Dendritic cell treated with granulocyte-macrophage colony-stimulating factor and Interleukin-4, amounts not matched to agents 40 ng/mL and 50 ng/mL, for 4 days (primary cell): ENCODE results near the gene CNTN5.

Experiments
- H3K27ac Mint-ChIP-seq: one replicate; pipeline ENCODE4 v1.8.0; 2022; ENCODE audit warnings: mild to moderate bottlenecking, mixed read lengths
- H3K27me3 Mint-ChIP-seq: one replicate; pipeline ENCODE4 v1.8.0; 2022; ENCODE audit warnings: mild to moderate bottlenecking, mixed read lengths
- H3K36me3 Mint-ChIP-seq: one replicate; pipeline ENCODE4 v1.8.0; 2022; ENCODE audit warnings: low read depth, mixed read lengths
- H3K4me1 Mint-ChIP-seq: one replicate; pipeline ENCODE4 v1.8.0; 2022; ENCODE audit warnings: low read depth, mixed read lengths
- H3K4me3 Mint-ChIP-seq: one replicate; pipeline ENCODE4 v1.8.0; 2022; ENCODE audit warnings: mild to moderate bottlenecking, moderate library complexity, mixed read lengths
- H3K9me3 Mint-ChIP-seq: one replicate; pipeline ENCODE4 v1.8.0; 2022; ENCODE audit warnings: mixed read lengths
- intact Hi-C: fragments of 100-400 bp; cut with micrococcal nuclease; formaldehyde crosslinking; loops from one replicate; pipeline ENCODE4 v1.15.0; 2022

CNTN5 gene

GRCh38 chr11:99932684-99933083, 911.9 kb downstream of the CNTN5 start:
- H3K9me3 Mint-ChIP-seq, result peaks cover 30% of the 10 kb centered on the region
- no peaks in the 10 kb centered on the region for H3K27me3 Mint-ChIP-seq
- H3K36me3 Mint-ChIP-seq, result no peaks in the 10 kb centered on the region
- intact Hi-C loops, result no loop called here
- H3K4me3 Mint-ChIP-seq, result no peak overlapping the region
- H3K27ac Mint-ChIP-seq, result no peak overlapping the region
- no peaks in the 10 kb centered on the region for H3K4me1 Mint-ChIP-seq

DNA sequence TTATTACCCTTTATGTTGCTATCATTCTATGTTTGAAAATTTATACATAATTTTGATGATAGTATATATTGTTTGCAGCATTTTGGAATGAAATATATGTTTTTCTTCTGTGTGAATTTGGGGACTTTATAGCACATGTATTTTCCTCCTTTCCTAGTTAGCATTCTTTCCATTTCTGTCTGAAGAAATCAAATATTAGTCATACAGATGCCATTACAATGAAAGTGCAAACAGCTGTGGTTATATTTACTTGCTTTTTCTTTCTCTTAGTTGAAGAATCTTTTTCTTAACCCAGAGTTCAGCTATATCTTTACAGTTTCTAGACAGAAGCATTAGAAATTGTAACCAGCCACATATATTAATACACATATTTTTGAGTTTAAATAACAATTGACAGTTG, 913.3 kb downstream of the CNTN5 start:
- Mint-ChIP-seq H3K27me3 (no peaks in the 10 kb centered on the region), H3K27ac (no peak overlapping the region), H3K4me1 (no peaks in the 10 kb centered on the region)

DNA sequence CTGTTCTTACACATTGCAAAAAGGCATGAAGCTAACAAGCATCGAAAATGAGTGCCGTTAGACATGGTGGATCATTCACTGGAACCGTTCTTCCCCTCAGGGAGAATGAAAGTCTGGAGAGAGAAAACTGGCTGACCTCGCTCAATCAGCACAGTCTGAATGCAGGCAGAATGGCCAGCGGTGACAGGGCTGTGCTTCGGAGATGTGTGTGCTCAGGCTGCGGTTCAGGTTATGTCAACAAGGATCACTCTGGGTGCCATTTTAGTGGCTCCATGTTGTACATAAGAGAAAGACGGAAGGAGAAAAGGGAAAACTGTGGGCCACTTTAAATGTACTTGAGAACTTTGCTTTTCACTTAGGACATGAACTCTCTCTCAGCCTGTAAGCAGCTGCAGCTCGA, 916.6 kb downstream of the CNTN5 start:
- peaks cover 1% of the 10 kb centered on the region for H3K9me3 Mint-ChIP-seq
- intact Hi-C loops, result no loop called here
- H3K27me3 Mint-ChIP-seq, result no peaks in the 10 kb centered on the region
- no peaks in the 10 kb centered on the region for H3K4me1 Mint-ChIP-seq
- H3K36me3 Mint-ChIP-seq, result no peaks in the 10 kb centered on the region
- no peak overlapping the region for H3K27ac Mint-ChIP-seq
- H3K4me3 Mint-ChIP-seq, result no peak overlapping the region

More for the DNA sequence above, 913.3 kb downstream of the CNTN5 start:
- H3K36me3 Mint-ChIP-seq, result no peaks in the 10 kb centered on the region
- intact Hi-C loops, result no loop called here
- H3K9me3 Mint-ChIP-seq, result peaks cover 16% of the 10 kb centered on the region
- H3K4me3 Mint-ChIP-seq, result no peak overlapping the region

GRCh38 chr11:99952816-99953215, 932.1 kb downstream of the CNTN5 start:
- Mint-ChIP-seq H3K4me1 (no peaks in the 10 kb centered on the region), H3K4me3 (no peak overlapping the region), H3K9me3 (no peaks in the 10 kb centered on the region), H3K27ac (no peak overlapping the region), H3K27me3 (no peaks in the 10 kb centered on the region), H3K36me3 (no peaks in the 10 kb centered on the region)
- intact Hi-C loops, result no loop called here

GRCh38 chr11:99960536-99960935, 939.8 kb downstream of the CNTN5 start:
- H3K36me3 Mint-ChIP-seq, result no peaks in the 10 kb centered on the region
- no peak overlapping the region for H3K4me3 Mint-ChIP-seq
- intact Hi-C loops, result no loop called here
- peaks cover 38% of the 10 kb centered on the region for H3K9me3 Mint-ChIP-seq
- H3K4me1 Mint-ChIP-seq, result no peaks in the 10 kb centered on the region
- H3K27ac Mint-ChIP-seq, result no peak overlapping the region
- H3K27me3 Mint-ChIP-seq, result no peaks in the 10 kb centered on the region

- intact Hi-C loops, result no loop called here
- no peaks in the 10 kb centered on the region for H3K27me3 Mint-ChIP-seq
- peaks cover 18% of the 10 kb centered on the region for H3K9me3 Mint-ChIP-seq
- no peaks in the 10 kb centered on the region for H3K4me1 Mint-ChIP-seq
- no peak overlapping the region for H3K27ac Mint-ChIP-seq
- H3K36me3 Mint-ChIP-seq, result no peaks in the 10 kb centered on the region
- H3K4me3 Mint-ChIP-seq, result no peak overlapping the region
Measured at GRCh38 chr11:99968336-99968735, 947.6 kb downstream of the CNTN5 start.

- intact Hi-C loops, result no loop called here
- H3K27ac Mint-ChIP-seq, result no peak overlapping the region
- H3K36me3 Mint-ChIP-seq, result no peaks in the 10 kb centered on the region
Measured at GRCh38 chr11:99973993-99974392, 953.2 kb downstream of the CNTN5 start.

DNA sequence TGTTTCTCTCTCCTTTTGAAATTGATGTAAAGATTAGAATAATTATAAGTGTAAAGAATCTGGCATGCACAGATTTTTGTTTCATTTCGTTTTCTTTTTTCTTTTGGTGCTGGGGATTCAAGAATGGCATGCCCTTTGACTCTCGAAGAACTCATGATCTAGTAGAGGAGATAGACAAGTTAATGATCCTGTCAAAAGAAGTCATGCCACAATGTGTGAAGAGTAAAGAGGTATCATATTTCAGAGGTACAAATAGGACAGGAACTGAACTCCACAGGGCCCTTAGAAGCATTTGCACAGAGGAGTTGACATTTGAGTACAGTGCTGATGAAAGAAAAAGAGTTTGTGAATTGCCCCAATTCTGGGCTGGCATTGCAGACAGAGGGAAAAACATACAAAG, 958.3 kb downstream of the CNTN5 start:
- H3K4me3 Mint-ChIP-seq, result no peak overlapping the region
- peaks cover 34% of the 10 kb centered on the region for H3K9me3 Mint-ChIP-seq
- H3K4me1 Mint-ChIP-seq, result no peaks in the 10 kb centered on the region
- no peak overlapping the region for H3K27ac Mint-ChIP-seq
- no peaks in the 10 kb centered on the region for H3K36me3 Mint-ChIP-seq
- H3K27me3 Mint-ChIP-seq, result no peaks in the 10 kb centered on the region
- intact Hi-C loops, result no loop called here

More at GRCh38 chr11:99973993-99974392, 953.2 kb downstream of the CNTN5 start:
- peaks cover 22% of the 10 kb centered on the region for H3K9me3 Mint-ChIP-seq
- H3K4me3 Mint-ChIP-seq, result no peak overlapping the region
- no peaks in the 10 kb centered on the region for H3K4me1 Mint-ChIP-seq
- no peaks in the 10 kb centered on the region for H3K27me3 Mint-ChIP-seq

DNA sequence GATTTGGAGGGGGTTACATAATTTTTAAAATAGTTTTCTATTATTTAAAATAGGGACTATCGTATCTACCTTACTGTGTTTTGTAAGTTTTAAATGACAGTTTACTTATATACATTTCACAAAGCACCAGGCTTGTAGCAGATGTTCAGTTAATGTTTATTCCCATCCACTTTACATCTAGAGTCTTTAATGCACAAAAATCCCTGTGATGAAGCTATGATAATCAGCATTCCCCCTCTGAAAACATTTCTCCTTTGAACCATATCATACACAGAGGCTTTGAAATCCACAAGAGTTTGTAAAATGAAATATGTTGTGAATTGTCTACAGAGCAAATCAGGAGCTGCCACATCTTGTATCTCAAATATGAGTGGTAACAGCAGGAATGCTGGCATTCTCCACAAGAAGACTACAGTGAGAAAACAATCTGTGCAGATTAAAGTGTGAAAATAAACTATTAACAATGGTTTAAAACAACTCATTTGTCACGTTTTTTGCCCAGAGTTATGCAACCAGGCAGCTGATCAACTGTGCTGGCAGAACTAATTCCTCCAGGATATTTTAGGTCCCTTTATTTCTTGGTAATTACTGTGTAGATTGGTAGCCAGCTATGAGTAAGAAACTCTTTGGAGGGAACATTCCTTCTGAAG, 967.2 kb downstream of the CNTN5 start:
- H3K27ac Mint-ChIP-seq, result no peak overlapping the region
- H3K9me3 Mint-ChIP-seq, result peaks cover 25% of the 10 kb centered on the region
- no peaks in the 10 kb centered on the region for H3K36me3 Mint-ChIP-seq
- no peak overlapping the region for H3K4me3 Mint-ChIP-seq
- intact Hi-C loops, result no loop called here
- no peaks in the 10 kb centered on the region for H3K4me1 Mint-ChIP-seq
- H3K27me3 Mint-ChIP-seq, result no peaks in the 10 kb centered on the region

DNA sequence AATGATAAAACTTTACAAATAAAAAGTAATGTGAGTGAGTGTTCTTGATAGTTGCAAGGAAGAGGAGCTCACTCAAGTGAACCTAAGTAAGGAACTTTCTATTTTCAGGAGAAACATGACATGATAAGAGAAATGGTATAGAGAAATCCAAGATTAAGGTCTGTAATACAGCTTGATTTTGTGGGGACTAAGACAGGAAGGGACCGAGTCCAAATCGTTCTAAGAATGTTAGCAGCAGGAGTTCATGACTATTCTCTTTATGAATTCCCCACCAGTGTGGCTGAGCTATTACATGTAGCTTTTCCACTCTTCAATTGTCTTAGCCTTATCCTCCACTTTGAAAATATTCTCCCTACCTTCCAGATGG, 967.7 kb downstream of the CNTN5 start:
- Mint-ChIP-seq H3K27me3 (no peaks in the 10 kb centered on the region), H3K4me1 (no peaks in the 10 kb centered on the region), H3K27ac (no peak overlapping the region), H3K36me3 (no peaks in the 10 kb centered on the region), H3K9me3 (peaks cover 19% of the 10 kb centered on the region), H3K4me3 (no peak overlapping the region)
- intact Hi-C loops, result no loop called here

DNA sequence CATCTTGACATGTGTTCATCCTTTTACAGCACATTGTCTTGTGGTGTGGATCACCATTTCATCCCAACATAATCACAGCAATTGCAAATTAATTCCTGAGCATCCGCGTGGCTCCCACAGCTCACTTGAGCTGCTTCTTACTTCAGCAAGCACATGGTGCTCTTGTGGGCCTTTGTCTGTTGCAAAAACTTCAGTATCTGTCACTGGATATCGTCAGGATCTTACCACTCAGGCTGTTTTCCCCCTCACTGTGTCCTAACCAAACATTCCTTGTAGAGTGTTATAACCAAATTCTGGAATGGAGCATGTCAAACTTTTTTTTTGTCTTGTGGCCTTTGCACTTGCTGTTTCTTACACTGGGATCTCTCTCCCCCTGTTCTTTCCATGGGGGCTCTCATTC, 983.2 kb downstream of the CNTN5 start:
- Mint-ChIP-seq H3K9me3 (peaks cover 22% of the 10 kb centered on the region), H3K27me3 (no peaks in the 10 kb centered on the region), H3K4me1 (no peaks in the 10 kb centered on the region), H3K27ac (no peak overlapping the region), H3K4me3 (no peak overlapping the region), H3K36me3 (no peaks in the 10 kb centered on the region)
- intact Hi-C loops, result no loop called here

DNA sequence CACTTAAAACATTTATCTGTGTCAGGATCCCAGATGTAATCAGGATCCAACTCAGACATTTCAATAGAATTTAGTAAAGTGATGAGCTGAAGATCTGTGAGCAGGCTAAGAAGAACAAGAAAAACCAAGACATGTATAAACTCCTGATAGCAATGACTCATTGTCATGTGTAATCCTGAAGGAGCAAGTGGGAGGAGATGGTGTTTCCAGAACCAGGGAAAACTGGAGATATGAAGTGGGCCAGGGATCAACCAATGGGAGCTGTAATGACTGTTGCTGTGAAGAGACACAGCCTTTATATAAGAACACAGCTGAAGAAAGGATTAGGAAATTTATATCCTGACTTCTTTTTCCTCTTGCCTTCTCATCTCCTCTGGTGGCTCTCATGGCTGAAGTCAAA, 983.8 kb downstream of the CNTN5 start:
- intact Hi-C loops, result no loop called here
- no peaks in the 10 kb centered on the region for H3K4me1 Mint-ChIP-seq
- H3K36me3 Mint-ChIP-seq, result no peaks in the 10 kb centered on the region
- H3K4me3 Mint-ChIP-seq, result no peak overlapping the region
- H3K27me3 Mint-ChIP-seq, result no peaks in the 10 kb centered on the region
- H3K27ac Mint-ChIP-seq, result no peak overlapping the region
- H3K9me3 Mint-ChIP-seq, result peaks cover 28% of the 10 kb centered on the region

GRCh38 chr11:100008417-100008816, 987.7 kb downstream of the CNTN5 start:
- Mint-ChIP-seq H3K9me3 (peaks cover 19% of the 10 kb centered on the region), H3K27ac (no peak overlapping the region), H3K4me1 (no peaks in the 10 kb centered on the region), H3K27me3 (no peaks in the 10 kb centered on the region), H3K36me3 (no peaks in the 10 kb centered on the region), H3K4me3 (no peak overlapping the region)
- intact Hi-C loops, result no loop called here

DNA sequence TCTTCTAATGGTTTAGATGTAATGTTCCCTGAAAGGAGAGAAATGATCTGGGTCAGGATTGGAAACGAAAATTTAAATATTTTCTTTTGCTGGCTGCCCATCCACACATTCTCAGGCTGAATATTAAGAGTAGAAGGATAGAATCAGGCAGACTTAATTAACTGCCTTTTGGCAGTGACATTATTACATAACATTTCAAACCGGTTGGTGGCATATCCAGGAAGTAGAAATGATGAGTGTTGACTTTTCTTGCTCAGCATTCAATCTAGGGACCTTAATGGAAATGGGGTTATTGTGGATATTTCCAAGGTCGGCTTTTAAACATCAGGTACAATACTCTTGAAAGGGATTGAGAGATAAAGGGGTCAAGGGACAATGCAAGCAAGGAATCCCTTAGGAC, 989.0 kb downstream of the CNTN5 start:
- Mint-ChIP-seq H3K27ac (no peak overlapping the region), H3K27me3 (no peaks in the 10 kb centered on the region), H3K9me3 (peaks cover 19% of the 10 kb centered on the region), H3K36me3 (no peaks in the 10 kb centered on the region), H3K4me1 (no peaks in the 10 kb centered on the region), H3K4me3 (no peak overlapping the region)
- intact Hi-C loops, result no loop called here

- Mint-ChIP-seq H3K9me3 (peaks cover 19% of the 10 kb centered on the region), H3K27ac (no peak overlapping the region), H3K27me3 (no peaks in the 10 kb centered on the region), H3K4me3 (no peak overlapping the region), H3K4me1 (no peaks in the 10 kb centered on the region), H3K36me3 (no peaks in the 10 kb centered on the region)
- intact Hi-C loops, result no loop called here
Measured at GRCh38 chr11:100010393-100010792, 989.6 kb downstream of the CNTN5 start.
